ENCODE results near the gene IRS2.
A peak's percentile ranks its signal among the peaks of the same experiment; 100 is the strongest.
"Not testable (repeated sequence)": the region's sequence is repeated elsewhere in the genome, so short reads cannot be mapped to it uniquely, and the experiment has no call there.

IRS2 gene, protein sequence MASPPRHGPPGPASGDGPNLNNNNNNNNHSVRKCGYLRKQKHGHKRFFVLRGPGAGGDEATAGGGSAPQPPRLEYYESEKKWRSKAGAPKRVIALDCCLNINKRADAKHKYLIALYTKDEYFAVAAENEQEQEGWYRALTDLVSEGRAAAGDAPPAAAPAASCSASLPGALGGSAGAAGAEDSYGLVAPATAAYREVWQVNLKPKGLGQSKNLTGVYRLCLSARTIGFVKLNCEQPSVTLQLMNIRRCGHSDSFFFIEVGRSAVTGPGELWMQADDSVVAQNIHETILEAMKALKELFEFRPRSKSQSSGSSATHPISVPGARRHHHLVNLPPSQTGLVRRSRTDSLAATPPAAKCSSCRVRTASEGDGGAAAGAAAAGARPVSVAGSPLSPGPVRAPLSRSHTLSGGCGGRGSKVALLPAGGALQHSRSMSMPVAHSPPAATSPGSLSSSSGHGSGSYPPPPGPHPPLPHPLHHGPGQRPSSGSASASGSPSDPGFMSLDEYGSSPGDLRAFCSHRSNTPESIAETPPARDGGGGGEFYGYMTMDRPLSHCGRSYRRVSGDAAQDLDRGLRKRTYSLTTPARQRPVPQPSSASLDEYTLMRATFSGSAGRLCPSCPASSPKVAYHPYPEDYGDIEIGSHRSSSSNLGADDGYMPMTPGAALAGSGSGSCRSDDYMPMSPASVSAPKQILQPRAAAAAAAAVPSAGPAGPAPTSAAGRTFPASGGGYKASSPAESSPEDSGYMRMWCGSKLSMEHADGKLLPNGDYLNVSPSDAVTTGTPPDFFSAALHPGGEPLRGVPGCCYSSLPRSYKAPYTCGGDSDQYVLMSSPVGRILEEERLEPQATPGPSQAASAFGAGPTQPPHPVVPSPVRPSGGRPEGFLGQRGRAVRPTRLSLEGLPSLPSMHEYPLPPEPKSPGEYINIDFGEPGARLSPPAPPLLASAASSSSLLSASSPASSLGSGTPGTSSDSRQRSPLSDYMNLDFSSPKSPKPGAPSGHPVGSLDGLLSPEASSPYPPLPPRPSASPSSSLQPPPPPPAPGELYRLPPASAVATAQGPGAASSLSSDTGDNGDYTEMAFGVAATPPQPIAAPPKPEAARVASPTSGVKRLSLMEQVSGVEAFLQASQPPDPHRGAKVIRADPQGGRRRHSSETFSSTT (N-terminal part only)

DNA sequence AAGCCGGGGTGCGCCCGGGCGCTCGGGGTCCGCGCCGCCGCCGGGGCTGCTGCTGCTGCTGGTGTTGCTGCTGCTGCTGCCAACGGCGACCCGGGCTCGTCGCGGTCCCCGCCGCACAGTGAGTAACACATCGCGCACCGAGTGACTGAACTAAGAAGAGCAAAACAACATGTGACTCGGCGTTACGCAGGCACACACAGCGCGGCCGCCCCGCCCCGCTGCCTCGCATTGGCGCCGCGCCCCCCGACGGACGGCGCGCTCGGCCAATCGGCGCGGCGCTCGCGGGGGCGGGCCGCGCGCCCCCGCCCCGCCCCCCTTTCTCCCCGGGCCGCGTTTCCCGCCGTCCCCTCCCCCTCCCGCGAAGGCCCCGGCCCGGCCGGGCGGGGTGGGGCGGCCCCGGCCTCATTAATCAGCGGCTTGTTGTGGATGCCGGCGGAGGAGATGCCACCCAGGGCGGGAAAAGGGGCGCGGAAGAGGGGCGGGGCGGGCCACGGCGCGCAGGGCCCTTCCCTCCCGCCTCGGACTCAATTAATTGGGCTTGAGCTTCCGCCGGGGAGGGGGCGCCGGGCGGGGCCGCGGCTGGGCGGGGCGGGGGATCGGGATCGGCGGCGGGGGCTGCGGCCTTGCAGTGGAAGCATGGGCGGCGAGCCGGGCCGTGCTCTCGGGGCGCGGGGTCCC, at the start of gene IRS2:
TSS of gene IRS2 (minus strand) at position 127 of the 678 bp plus-strand sequence. CDS start 530 bp downstream, outside the sequence.
- peak; percentile 78 to 87 for DNase-seq (ENCODE audit: low read depth in 2 of 2)

DNA sequence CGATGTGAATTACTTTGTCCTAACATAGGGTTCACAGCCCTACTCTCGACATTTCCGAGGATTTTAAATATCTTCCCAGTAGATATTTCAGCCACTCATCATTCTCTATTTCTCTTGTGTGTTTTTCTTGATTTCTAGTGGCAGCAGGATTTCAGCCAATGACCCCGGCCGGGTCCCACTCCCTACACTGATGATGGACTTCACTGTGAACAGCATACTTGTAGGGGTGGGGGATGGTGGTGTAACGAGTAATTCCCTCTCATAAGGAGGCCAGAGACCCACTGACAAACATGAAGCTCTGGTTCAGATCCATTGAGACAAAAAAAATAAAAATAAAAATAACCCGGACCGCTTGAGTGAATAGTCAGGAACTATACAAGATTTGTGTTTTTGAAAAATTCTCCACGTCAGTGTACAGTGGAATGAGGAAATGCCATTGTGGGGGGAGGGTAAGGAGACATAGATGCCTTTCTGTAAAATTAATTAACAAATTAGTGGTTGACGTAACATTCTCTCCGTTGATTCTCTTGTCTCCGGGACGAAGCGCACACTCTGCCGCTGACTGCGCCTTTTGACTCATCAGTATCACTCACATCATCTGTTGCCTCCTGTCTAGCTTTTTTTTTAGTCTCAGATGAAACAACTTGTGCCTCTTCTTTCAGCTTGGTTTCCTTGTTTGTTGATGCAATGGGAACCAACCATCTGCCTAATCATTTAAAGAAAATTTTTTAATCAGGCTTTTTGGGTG, 48.8 kb upstream of the IRS2 start:
- no peak for DNase-seq (ENCODE audit: low read depth in 2 of 2)

DNA sequence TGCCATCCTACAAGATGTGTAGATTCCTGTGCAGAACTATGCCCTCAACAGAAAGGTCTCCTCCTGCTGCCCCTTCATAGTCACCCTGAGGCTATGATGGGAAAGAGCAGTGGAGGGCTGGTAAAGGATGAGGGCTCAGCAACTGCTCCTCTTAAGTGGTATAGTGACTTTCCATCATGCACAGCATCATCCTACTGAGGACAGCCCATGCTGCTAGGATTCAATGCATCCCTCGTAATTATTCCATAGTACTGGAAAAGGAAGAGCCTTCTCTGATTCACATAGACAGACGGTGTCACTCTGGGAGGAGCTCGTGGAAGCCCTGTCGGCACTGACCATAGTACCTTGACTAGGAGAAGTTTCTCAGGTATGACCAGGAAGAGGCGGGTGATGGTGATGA, 47.6 kb upstream of the IRS2 start:
- no peak for DNase-seq (ENCODE audit: low read depth in 2 of 2)

DNA sequence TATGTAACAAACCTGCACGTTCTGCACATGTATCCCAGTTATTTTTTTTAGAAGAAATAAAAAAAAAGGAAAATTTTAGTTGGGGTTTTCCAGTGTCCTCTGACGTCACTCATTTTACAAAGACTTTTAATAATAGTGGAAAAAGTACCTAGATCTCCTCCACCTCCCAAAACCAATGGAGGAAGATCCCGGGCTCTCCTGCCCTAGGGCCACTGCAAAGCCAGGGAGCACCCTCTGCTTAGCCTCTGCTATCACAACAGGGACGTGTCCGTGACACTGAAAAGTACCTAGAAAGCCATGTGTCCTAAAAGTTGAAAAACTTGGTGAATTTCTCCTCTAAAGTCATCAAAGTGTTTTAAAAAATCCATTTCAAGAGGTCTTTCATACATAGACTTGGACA, 46.7 kb upstream of the IRS2 start:
- no peak for DNase-seq (ENCODE audit: low read depth in 2 of 2)

- not testable (repeated sequence) for DNase-seq (ENCODE audit: low read depth in 2 of 2)
Observed at GRCh38 chr13:109828591-109829316, 42.4 kb upstream of the IRS2 start.

DNA sequence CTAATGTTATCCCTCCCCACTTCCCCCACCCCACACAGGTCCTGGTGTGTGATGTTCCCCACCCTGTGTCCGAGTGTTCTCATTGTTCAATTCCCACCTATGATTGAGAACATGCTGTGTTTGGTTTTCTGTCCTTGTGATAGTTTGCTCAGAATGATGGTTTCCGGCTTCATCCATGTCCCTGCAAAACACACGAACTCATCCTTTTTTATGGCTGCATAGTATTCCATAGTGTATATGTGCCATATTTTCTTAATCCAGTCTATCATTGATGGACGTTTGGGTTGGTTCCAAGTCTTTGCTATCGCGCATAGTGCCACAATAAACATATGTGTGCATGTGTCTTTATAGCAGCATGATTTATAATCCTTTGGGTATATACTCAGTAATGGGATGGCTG, 36.8 kb upstream of the IRS2 start:
- DNase-seq (ENCODE audit: low read depth in 2 of 2): not testable (repeated sequence)

GRCh38 chr13:109821103-109821502, 34.7 kb upstream of the IRS2 start:
- no peak for DNase-seq (ENCODE audit: low read depth in 2 of 2)

DNA sequence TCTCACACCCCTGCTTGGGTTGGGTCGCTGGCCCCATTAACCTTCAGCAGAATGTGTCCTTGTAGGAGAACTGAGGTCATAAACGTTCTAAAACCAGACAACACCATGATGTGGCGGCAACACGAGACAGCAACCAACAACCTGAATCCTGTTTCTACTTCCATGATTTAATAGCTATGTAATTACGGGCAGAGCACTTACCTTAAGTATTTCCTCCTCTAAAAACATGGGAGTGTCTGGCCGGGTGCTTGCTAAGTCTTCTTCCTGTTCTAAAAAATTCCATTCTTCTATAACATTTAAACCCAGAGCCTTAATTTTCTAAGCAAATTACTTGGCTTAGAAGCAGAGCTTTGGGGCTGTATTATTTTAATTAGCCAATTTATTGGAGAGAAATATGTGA, 33.5 kb upstream of the IRS2 start:
- no peak for DNase-seq (ENCODE audit: low read depth in 2 of 2)

GRCh38 chr13:109818886-109819285, 32.5 kb upstream of the IRS2 start:
- no peak for DNase-seq (ENCODE audit: low read depth in 2 of 2)

- DNase-seq (ENCODE audit: low read depth in 2 of 2): no peak
Observed at GRCh38 chr13:109817591-109818535, 31.5 kb upstream of the IRS2 start.

DNA sequence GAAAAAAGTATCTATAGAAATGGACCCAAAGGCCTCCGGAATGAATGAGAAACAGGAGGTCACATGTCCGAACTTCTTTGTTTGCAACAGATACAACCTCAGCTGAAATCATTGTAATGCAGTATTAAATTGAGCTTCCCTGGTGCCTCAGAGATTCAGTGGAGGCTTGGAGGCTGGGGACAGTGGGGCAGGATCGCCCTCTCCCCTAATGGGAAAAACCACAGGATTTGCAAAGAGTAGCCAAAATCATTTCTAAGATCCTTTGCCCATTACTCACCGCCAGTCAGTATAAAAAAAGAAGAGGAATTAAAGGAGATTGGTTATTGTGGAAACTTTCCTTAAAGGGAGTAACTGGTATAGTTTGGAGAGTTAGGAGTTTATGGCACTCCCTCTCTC, 30.4 kb upstream of the IRS2 start:
- no peak for DNase-seq (ENCODE audit: low read depth in 2 of 2)

- no peak for DNase-seq (ENCODE audit: low read depth in 2 of 2)
Observed at GRCh38 chr13:109816112-109816807, 29.9 kb upstream of the IRS2 start.

GRCh38 chr13:109815651-109816050, 29.3 kb upstream of the IRS2 start:
- no peak for DNase-seq (ENCODE audit: low read depth in 2 of 2)

DNA sequence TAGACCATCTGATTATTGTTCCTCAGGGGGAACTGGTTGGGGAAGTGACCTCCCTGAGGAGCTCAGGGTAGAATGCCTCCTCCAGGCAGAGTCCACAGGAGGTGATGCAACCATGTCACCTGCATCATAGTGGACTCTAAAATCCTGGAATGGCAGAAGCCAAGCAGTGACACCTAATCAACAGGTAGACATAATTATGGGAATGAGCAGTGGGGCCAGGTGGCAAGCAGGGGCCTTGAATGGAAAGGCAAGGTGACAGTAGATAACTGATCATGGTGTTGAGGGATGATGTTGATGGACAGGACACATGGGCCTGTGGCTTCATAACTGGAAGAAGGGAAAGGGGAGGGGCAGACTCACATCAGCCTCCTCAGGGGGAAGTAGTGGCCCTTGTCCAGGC, 27.3 kb upstream of the IRS2 start:
- DNase-seq (ENCODE audit: low read depth in 2 of 2): no peak

GRCh38 chr13:109812382-109812781, 26.0 kb upstream of the IRS2 start:
- DNase-seq (ENCODE audit: low read depth in 2 of 2): no peak

GRCh38 chr13:109810761-109811510, 24.6 kb upstream of the IRS2 start:
- DNase-seq (ENCODE audit: low read depth in 2 of 2): no peak

DNA sequence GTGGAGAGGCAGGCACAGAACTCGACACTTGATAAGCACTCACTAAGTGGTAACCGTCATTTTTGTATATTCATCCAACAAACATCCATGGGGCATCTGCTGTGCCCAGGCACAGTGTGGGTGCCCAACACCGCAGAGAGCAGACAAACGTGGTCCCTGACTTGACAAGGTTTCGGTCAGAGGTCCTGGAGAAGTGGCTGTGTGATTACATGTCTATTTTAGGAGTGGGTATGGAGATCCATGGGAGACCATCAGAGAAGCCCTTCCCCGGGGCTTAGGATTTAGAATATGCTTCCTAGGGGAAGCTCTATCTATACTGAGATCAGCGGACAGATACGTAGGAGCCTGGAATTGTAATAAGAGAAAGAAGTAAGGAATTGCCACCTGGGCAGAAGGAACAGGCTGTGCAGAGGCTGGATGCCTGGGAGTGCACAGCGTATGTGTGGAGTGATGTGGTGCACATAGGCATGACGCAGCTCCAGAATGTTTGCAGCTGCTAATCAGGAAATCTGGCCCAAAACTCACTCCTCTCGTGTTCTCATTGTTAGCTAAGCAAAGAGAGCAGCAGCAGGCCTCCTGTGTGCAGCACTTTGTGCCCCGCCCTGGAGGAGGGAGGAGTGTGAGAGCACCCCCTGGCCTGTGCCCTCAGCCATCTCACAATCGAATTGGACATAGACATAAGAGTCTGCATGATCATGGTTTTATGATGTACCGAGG, 23.0 kb upstream of the IRS2 start:
- no peak for DNase-seq (ENCODE audit: low read depth in 2 of 2)

Measured in stimulated activated CD8-positive, alpha-beta memory T cell treated with anti-CD3 and anti-CD28 coated beads, Interleukin-2, amount 100 ng/mL, for 1 hour (primary cell).